NCI-H2029 treated with DMSO at 0.1 percent for 48 hours (cell line): ENCODE measurements around the gene DTYMK.
"Not testable (repeated sequence)": the region's sequence is repeated elsewhere in the genome, so short reads cannot be mapped to it uniquely, and the experiment has no call there.

Experiments
- DNase-seq: peaks from one replicate; lab custom pipeline; 2025; lab: John Stamatoyannopoulos, UW

DTYMK gene

GRCh38 chr2:241686650-241687425 lies at the start of gene DTYMK:
Gene DTYMK, minus strand, starts transcription at chr2:241686815. Its CDS starts 32 bp downstream, at chr2:241686783.
- peak; percentile 74 for DNase-seq

- no peak for DNase-seq
Measured at GRCh38 chr2:241736111-241736510, 49.5 kb upstream of the DTYMK start.

- DNase-seq: peak; percentile 25
Measured at GRCh38 chr2:241734467-241735208, 48.0 kb upstream of the DTYMK start, which contains the start of gene D2HGDH. Gene D2HGDH, plus strand, starts transcription at chr2:241734630. Its CDS starts 595 bp downstream, at chr2:241735225.

GRCh38 chr2:241734208-241734466 lies 47.5 kb upstream of the DTYMK start:
- DNase-seq: no peak

GRCh38 chr2:241733391-241734207 lies 47.0 kb upstream of the DTYMK start:
- no peak for DNase-seq

GRCh38 chr2:241732513-241733186 lies 46.0 kb upstream of the DTYMK start:
- DNase-seq: not testable (repeated sequence)

- no peak for DNase-seq
Measured at GRCh38 chr2:241730671-241731293, 44.2 kb upstream of the DTYMK start.

GRCh38 chr2:241729868-241730267 lies 43.3 kb upstream of the DTYMK start:
- no peak for DNase-seq

GRCh38 chr2:241728627-241729026 lies 42.0 kb upstream of the DTYMK start:
- DNase-seq: no peak

GRCh38 chr2:241728000-241728399 lies 41.4 kb upstream of the DTYMK start:
- no peak for DNase-seq

GRCh38 chr2:241726459-241726858 lies 39.8 kb upstream of the DTYMK start:
- DNase-seq: no peak

- no peak for DNase-seq
Measured at GRCh38 chr2:241724975-241725870, 38.6 kb upstream of the DTYMK start.

GRCh38 chr2:241724259-241724974 lies 37.8 kb upstream of the DTYMK start:
- DNase-seq: no peak

- DNase-seq: no peak
Measured at GRCh38 chr2:241722896-241723454, 36.4 kb upstream of the DTYMK start.

- no peak for DNase-seq
Measured at GRCh38 chr2:241721852-241722251, 35.2 kb upstream of the DTYMK start.

GRCh38 chr2:241720560-241720959 lies 33.9 kb upstream of the DTYMK start:
- no peak for DNase-seq

GRCh38 chr2:241720099-241720498 lies 33.5 kb upstream of the DTYMK start:
- no peak for DNase-seq

GRCh38 chr2:241719093-241719492 lies 32.5 kb upstream of the DTYMK start:
- DNase-seq: no peak

- no peak for DNase-seq
Measured at GRCh38 chr2:241708879-241709278, 22.3 kb upstream of the DTYMK start.

GRCh38 chr2:241706537-241706936 lies 19.9 kb upstream of the DTYMK start:
- DNase-seq: no peak
